ENCODE measurements around the gene RTN4RL2.

RTN4RL2 gene

GRCh38 chr11:57476047-57476756, 15.9 kb downstream of the RTN4RL2 start:
- DNase-seq = peak in 1 of 42 donors; percentile 46
- intact Hi-C loops (cut with DNase I) = no loop called here

GRCh38 chr11:57476757-57477506, 16.6 kb downstream of the RTN4RL2 start:
- intact Hi-C loops (cut with DNase I) = no loop called here
- DNase-seq = no peak

- intact Hi-C loops (cut with DNase I) = no loop called here
- no peak for DNase-seq
These were observed 17.3 kb downstream of the RTN4RL2 start for GRCh38 chr11:57477507-57478189.

GRCh38 chr11:57479021-57479663, 18.8 kb downstream of the RTN4RL2 start:
- no peak for DNase-seq
- intact Hi-C loops (cut with DNase I) = no loop called here

GRCh38 chr11:57479911-57480310, 19.6 kb downstream of the RTN4RL2 start:
- intact Hi-C loops (cut with DNase I) = no loop called here
- no peak for DNase-seq

GRCh38 chr11:57480409-57481137, 20.2 kb downstream of the RTN4RL2 start:
- intact Hi-C loops (cut with DNase I) = no loop called here
- DNase-seq = peak in 39 of 42 donors; percentile 30 to 82 (median 65)

GRCh38 chr11:57481315-57481714, 21.0 kb downstream of the RTN4RL2 start:
- DNase-seq = no peak
- intact Hi-C loops (cut with DNase I) = no loop called here

- intact Hi-C loops (cut with DNase I) = no loop called here
- no peak for DNase-seq
These were observed 21.8 kb downstream of the RTN4RL2 start for GRCh38 chr11:57481915-57482781.

- intact Hi-C loops (cut with DNase I) = no loop called here
- peak in 24 of 42 donors; percentile 16 to 72 (median 42) for DNase-seq
These were observed 22.6 kb downstream of the RTN4RL2 start for GRCh38 chr11:57482782-57483561.

GRCh38 chr11:57483562-57483918, 23.2 kb downstream of the RTN4RL2 start:
- intact Hi-C loops (cut with DNase I) = no loop called here
- DNase-seq = no peak

- no peak for DNase-seq
- intact Hi-C loops (cut with DNase I) = no loop called here
These were observed 23.9 kb downstream of the RTN4RL2 start for GRCh38 chr11:57484141-57484710.

- no peak for DNase-seq
- intact Hi-C loops (cut with DNase I) = no loop called here
These were observed 25.1 kb downstream of the RTN4RL2 start for GRCh38 chr11:57485217-57485990.

GRCh38 chr11:57487021-57487778, 26.9 kb downstream of the RTN4RL2 start:
- intact Hi-C loops (cut with DNase I) = no loop called here
- DNase-seq = no peak

GRCh38 chr11:57487920-57488659, 27.8 kb downstream of the RTN4RL2 start:
- intact Hi-C loops (cut with DNase I) = no loop called here
- DNase-seq = no peak

Measured in head of caudate nucleus (tissue), 42 donors.